ENCODE results near the gene RREB1. TPM values are rescaled to one million over a fixed set of nuclear protein-coding genes. Genes with fewer than 3 reads are reported as not detected.
"Not testable (repeated sequence)": the region's sequence is repeated elsewhere in the genome, so short reads cannot be mapped to it uniquely, and the experiment has no call there.

RREB1 gene
- polyA plus RNA-seq, 1 donor from 2014 or later: not detected

DNA sequence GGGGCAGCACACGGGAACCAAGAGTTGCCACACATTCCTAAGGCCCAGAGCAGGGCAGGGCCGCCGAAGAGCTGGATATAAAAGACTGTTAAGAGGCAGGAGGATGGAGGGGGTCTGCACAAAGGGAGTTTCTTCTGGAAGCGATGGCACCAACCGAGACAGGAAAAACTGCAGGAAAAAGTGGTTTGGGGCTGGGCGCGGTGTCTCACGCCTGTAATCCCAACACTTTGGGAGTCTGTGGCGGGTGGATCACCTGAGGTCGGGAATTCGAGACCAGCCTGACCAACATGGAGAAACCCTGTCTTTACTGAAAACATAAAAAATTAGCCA lies 163.4 kb downstream of the RREB1 start:
- no peak overlapping the region for H3K27ac ChIP-seq (ENCODE audit: low read length)
- no peak overlapping the region for H3K9ac ChIP-seq (ENCODE audit: low read length)
- no peaks in the 10 kb centered on the region for H3K9me2 ChIP-seq (ENCODE audit: insufficient read depth, low read length)
- H3K79me2 ChIP-seq (replicated peaks; ENCODE audit: insufficient read depth, low read length): no peaks in the 10 kb centered on the region
- H3K36me3 ChIP-seq (ENCODE audit: insufficient read depth, low read length): no peaks in the 10 kb centered on the region
- H3K27me3 ChIP-seq (ENCODE audit: insufficient read depth, low read depth, low read length): no peaks in the 10 kb centered on the region
- H3K4me3 ChIP-seq (ENCODE audit: low read length): no peak overlapping the region
- no peak overlapping the region for H2AFZ ChIP-seq (ENCODE audit: low read depth, low read length)
- no peaks in the 10 kb centered on the region for H3F3A ChIP-seq (ENCODE audit: insufficient read depth, low read length, poor library complexity, severe bottlenecking)
- H4K20me1 ChIP-seq (ENCODE audit: insufficient read depth): no peaks in the 10 kb centered on the region
- peaks cover 2% of the 10 kb centered on the region for H3K9me3 ChIP-seq (ENCODE audit: low read length)
- no peak overlapping the region for H3K4me2 ChIP-seq (ENCODE audit: low read length)
- TF ChIP-seq SMC3 (conservative IDR thresholded peaks at IDR 0.05; ENCODE audit: poor library complexity) (no peak), POLR2AphosphoS5 (IDR thresholded peaks at IDR 0.05) (no peak), EZH2 (IDR thresholded peaks at IDR 0.05; ENCODE audit: borderline replicate concordance, insufficient read depth, low read length, poor library complexity, severe bottlenecking) (no peak), MXI1 (conservative IDR thresholded peaks at IDR 0.05; ENCODE audit: poor library complexity, severe bottlenecking) (no peak), RAD21 (conservative IDR thresholded peaks at IDR 0.05) (no peak), TAF1 (IDR thresholded peaks at IDR 0.05; ENCODE audit: low read depth) (no peak), CTCF (IDR thresholded peaks at IDR 0.05; ENCODE audit: poor library complexity, severe bottlenecking) (no peak), EP300 (conservative IDR thresholded peaks at IDR 0.05; ENCODE audit: poor library complexity, severe bottlenecking) (no peak)
- TF ChIP-seq, protein P1, sequence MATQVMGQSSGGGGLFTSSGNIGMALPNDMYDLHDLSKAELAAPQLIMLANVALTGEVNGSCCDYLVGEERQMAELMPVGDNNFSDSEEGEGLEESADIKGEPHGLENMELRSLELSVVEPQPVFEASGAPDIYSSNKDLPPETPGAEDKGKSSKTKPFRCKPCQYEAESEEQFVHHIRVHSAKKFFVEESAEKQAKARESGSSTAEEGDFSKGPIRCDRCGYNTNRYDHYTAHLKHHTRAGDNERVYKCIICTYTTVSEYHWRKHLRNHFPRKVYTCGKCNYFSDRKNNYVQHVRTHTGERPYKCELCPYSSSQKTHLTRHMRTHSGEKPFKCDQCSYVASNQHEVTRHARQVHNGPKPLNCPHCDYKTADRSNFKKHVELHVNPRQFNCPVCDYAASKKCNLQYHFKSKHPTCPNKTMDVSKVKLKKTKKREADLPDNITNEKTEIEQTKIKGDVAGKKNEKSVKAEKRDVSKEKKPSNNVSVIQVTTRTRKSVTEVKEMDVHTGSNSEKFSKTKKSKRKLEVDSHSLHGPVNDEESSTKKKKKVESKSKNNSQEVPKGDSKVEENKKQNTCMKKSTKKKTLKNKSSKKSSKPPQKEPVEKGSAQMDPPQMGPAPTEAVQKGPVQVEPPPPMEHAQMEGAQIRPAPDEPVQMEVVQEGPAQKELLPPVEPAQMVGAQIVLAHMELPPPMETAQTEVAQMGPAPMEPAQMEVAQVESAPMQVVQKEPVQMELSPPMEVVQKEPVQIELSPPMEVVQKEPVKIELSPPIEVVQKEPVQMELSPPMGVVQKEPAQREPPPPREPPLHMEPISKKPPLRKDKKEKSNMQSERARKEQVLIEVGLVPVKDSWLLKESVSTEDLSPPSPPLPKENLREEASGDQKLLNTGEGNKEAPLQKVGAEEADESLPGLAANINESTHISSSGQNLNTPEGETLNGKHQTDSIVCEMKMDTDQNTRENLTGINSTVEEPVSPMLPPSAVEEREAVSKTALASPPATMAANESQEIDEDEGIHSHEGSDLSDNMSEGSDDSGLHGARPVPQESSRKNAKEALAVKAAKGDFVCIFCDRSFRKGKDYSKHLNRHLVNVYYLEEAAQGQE (IDR thresholded peaks at IDR 0.05; ENCODE audit: borderline replicate concordance): no peak

- Histone ChIP-seq H2AFZ (ENCODE audit: low read depth, low read length) (no peak overlapping the region), H3K36me3 (ENCODE audit: insufficient read depth, low read length) (no peaks in the 10 kb centered on the region), H3K9me3 (ENCODE audit: low read length) (no peaks in the 10 kb centered on the region), H4K20me1 (ENCODE audit: insufficient read depth) (no peaks in the 10 kb centered on the region), H3K27me3 (ENCODE audit: insufficient read depth, low read depth, low read length) (no peaks in the 10 kb centered on the region), H3K9ac (ENCODE audit: low read length) (no peak overlapping the region), H3F3A (ENCODE audit: insufficient read depth, low read length, poor library complexity, severe bottlenecking) (no peaks in the 10 kb centered on the region), H3K79me2 (replicated peaks; ENCODE audit: insufficient read depth, low read length) (no peaks in the 10 kb centered on the region), H3K4me2 (ENCODE audit: low read length) (no peak overlapping the region), H3K9me2 (ENCODE audit: insufficient read depth, low read length) (no peaks in the 10 kb centered on the region), H3K27ac (ENCODE audit: low read length) (no peak overlapping the region), H3K4me3 (ENCODE audit: low read length) (no peak overlapping the region)
- no peak for TF ChIP-seq TAF1 (IDR thresholded peaks at IDR 0.05; ENCODE audit: low read depth)
- TF ChIP-seq SMC3 (conservative IDR thresholded peaks at IDR 0.05; ENCODE audit: poor library complexity): no peak
- TF ChIP-seq, protein P1 (IDR thresholded peaks at IDR 0.05; ENCODE audit: borderline replicate concordance): no peak
- no peak for TF ChIP-seq CTCF (IDR thresholded peaks at IDR 0.05; ENCODE audit: poor library complexity, severe bottlenecking)
- TF ChIP-seq EP300 (conservative IDR thresholded peaks at IDR 0.05; ENCODE audit: poor library complexity, severe bottlenecking): no peak
- no peak for TF ChIP-seq EZH2 (IDR thresholded peaks at IDR 0.05; ENCODE audit: borderline replicate concordance, insufficient read depth, low read length, poor library complexity, severe bottlenecking)
- TF ChIP-seq RAD21 (conservative IDR thresholded peaks at IDR 0.05): no peak
- no peak for TF ChIP-seq POLR2AphosphoS5 (IDR thresholded peaks at IDR 0.05)
- TF ChIP-seq MXI1 (conservative IDR thresholded peaks at IDR 0.05; ENCODE audit: poor library complexity, severe bottlenecking): no peak
Observed at GRCh38 chr6:7273709-7274108, 165.9 kb downstream of the RREB1 start.

DNA sequence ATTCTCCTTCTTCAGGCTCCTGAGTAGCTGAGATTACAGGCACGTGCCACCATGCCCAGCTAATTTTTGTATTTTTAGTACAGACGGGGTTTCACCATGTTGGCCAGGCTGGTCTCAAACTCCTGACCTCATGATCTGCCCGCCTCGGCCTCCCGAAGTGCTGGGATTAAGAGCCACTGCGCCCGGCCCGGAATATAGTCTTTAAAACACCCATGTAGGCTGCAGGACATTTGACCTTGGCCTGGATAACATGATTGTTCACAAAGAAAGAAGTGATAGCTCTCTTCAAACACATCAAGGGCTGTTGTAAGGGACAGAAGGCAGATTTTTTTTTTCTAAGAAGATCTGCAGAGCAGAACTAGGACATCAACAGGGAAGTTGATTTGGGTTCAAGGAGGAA lies 166.8 kb downstream of the RREB1 start:
- H3K36me3 ChIP-seq (ENCODE audit: insufficient read depth, low read length); H3K27ac ChIP-seq (ENCODE audit: low read length); H3K27me3 ChIP-seq (ENCODE audit: insufficient read depth, low read depth, low read length); H3K4me3 ChIP-seq (ENCODE audit: low read length); H3F3A ChIP-seq (ENCODE audit: insufficient read depth, low read length, poor library complexity, severe bottlenecking); H4K20me1 ChIP-seq (ENCODE audit: insufficient read depth); H3K9me3 ChIP-seq (ENCODE audit: low read length); H3K79me2 ChIP-seq (replicated peaks; ENCODE audit: insufficient read depth, low read length); H3K4me2 ChIP-seq (ENCODE audit: low read length); H2AFZ ChIP-seq (ENCODE audit: low read depth, low read length); H3K9me2 ChIP-seq (ENCODE audit: insufficient read depth, low read length); H3K9ac ChIP-seq (ENCODE audit: low read length): not testable (repeated sequence)
